Activated T-cell treated with anti-CD3 and anti-CD28 coated beads for 1 hour (primary cell): ENCODE measurements around the gene SASS6.
A peak's percentile ranks its signal among the peaks of the same experiment; 100 is the strongest.

Experiments used
- DNase-seq: peaks from one replicate; pipeline ENCODE4 v3.0.0-alpha.2; 2020; ENCODE audit warnings: low read depth

SASS6 gene, protein sequence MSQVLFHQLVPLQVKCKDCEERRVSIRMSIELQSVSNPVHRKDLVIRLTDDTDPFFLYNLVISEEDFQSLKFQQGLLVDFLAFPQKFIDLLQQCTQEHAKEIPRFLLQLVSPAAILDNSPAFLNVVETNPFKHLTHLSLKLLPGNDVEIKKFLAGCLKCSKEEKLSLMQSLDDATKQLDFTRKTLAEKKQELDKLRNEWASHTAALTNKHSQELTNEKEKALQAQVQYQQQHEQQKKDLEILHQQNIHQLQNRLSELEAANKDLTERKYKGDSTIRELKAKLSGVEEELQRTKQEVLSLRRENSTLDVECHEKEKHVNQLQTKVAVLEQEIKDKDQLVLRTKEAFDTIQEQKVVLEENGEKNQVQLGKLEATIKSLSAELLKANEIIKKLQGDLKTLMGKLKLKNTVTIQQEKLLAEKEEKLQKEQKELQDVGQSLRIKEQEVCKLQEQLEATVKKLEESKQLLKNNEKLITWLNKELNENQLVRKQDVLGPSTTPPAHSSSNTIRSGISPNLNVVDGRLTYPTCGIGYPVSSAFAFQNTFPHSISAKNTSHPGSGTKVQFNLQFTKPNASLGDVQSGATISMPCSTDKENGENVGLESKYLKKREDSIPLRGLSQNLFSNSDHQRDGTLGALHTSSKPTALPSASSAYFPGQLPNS

DNA sequence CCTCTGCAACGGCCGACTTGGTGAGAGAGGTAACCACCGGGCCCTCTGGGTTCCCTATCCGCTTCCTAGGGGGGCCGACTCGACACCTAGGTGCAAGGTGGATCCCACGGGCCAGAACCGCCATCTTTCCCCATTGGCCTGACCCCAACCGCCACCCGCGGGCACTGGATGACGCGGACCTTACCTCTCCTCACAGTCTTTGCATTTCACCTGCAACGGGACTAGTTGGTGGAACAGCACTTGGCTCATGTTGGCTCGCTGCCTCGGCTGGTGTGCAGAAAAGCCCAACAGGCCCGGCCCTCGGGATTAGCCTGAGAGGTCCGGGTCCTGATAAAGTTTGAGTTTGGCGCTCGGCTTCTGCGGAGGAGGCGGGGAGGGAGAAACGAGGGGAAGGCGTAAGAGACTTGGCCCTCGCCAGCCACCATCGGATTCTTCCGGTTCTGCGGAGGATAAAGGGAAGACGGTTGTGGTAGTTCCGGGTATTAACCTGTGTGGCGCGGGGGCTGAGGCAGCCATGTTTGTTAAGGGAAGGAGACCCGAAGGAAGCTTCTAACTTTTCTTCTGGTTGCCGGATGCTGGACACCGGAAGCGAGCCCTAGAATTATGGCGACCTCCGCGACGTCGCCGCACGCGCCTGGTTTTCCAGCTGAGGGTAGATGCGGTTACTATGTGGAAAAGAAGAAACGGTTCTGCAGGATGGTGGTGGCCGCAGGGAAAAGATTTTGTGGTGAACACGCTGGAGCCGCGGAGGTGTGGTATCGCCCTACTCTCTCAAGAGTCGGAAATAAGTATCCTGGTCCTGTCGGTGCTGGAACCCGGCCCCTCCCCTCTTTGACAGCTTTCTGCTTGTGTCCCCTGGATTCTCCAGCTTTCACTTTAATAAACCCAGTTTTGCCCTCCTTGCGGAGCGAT lies at the start of gene SASS6, which contains the start of gene TRMT13:
Gene SASS6, minus strand, starts transcription at position 365 of the 912 bp plus-strand sequence. Its CDS starts 116 bp downstream, at position 249.
Gene TRMT13, plus strand, starts transcription at position 598 of the 912 bp plus-strand sequence. Its CDS starts 6 bp downstream, at position 604.
- peak; percentile 89 for DNase-seq

DNA sequence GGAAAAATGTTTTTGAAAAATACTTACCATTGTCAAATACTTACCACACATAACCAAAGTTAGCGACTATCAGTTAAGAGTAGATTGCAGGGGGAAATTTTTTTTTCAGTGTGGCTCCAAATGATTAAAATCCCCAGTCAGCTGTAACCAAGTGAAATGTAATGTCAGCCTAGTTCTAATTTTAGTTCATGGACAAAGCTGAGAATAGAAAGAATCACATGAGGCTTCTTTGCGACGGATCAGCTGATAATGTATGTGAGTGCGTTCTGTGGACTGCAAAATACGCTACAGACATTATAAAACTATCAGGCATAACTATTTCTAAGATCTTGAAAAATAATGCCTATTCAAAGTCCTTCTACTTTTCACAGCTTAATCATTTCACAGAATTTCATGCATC lies 45.4 kb upstream of the SASS6 start, which contains the start of gene LRRC39:
Gene LRRC39, minus strand, starts transcription at position 166 of the 400 bp plus-strand sequence. CDS start 9,740 bp downstream, outside the sequence.
- DNase-seq: no peak

DNA sequence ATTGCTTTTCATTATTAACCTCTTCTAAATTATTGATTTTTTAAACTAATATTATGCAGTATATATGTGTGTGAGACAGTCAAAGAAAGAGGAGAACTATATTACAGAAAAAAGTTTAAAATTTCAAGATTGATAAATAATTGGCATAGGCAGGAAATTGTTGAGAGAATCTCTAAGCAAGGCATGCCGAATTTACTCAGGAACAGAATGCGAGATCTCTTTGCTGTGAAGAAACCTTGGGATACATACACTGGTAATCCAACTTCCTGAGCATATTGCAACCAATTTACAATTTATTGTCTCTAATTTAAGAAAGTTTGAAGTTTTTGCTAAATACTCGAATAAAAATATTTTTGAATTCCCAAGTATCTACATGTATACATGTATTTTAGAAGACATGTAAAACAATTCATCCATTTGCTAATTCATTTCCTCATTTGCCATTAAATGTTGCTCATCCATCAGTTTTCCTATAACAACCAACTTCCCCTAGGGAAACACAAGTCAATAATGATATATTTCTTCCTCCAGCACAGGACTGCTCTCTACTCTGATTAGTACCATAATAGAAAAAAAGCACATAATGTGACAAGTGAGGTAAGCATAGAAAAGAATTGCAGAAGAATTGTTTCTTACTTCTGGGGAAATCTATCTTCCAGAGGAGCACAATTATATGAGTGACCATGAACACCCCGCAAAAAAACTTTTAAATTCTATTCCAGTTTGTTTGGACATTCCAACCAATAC lies 44.7 kb upstream of the SASS6 start:
- no peak for DNase-seq

DNA sequence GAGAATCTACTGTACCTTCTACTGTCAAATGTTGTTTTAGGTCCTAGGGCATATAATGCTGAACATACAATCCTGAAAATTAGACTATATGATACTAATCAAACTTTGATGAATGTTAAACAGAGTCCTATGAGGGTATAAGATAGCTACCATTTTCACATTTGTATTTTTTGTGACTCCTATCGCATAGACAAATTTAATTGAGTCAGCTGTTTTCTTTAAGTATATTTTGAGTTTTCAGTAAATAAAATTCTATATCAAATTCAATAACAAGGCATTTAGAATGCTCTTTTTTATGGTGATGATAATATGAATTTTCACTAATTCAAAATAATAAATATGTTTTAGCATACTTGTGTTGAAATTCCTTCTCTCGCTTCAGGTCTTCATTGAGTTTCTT lies 35.3 kb upstream of the SASS6 start:
- no peak for DNase-seq

DNA sequence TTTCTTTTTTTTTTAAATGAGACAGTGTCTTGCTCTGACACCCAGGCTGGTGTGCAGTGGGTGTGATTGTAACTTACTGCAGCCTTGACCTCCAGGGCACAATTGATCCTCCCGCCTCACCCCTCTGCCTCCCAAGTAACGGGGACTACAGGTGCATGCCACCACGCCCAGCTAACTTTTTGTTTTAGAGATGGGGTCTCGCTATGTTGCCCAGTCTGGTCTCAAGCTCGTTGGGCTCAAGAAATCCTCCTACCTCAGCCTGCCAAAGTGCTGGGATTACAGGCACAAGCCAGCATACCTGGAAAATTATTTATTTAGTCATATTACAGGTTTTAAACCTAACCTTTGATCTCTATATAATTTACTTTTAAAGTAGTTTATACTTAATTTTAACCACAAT lies 32.0 kb upstream of the SASS6 start:
- DNase-seq: no peak

DNA sequence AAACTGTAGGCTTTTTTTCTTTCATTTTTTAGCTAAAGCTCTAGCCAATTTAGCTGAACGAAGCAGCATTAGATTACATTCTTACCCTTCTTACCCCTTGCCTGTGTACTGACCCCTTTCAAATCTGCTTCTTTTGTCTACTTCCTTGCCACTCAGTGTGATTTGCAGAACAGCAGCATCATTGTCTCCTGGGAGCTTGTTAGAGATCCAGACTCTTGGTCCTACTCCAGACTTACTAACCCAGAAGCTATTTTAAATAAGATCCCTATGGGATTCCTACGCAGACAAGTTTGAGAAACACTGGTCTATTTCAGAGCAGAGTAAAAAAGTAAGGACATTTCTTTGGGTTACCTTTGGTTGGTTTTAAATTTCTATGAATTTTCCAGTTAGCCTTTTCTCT lies 31.5 kb upstream of the SASS6 start:
- DNase-seq: no peak

DNA sequence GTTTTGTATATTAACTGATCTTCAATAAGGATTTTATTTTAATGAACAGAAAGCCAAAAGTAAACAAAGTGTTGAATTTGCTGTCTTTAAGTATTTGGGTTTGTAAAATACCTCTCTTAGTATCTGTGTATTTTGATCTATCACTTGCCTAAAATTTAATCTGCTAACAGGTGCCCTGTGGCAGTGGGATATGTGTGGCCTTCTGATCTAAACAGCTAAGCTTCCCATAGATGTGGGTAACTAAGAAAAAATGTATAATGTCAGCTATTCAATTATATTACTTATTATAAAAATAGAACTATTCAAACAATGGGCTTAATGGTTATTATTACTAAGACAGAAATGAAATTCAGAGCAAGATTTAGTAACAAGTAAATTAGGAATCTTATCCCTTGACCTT lies 30.2 kb upstream of the SASS6 start:
- DNase-seq: no peak

DNA sequence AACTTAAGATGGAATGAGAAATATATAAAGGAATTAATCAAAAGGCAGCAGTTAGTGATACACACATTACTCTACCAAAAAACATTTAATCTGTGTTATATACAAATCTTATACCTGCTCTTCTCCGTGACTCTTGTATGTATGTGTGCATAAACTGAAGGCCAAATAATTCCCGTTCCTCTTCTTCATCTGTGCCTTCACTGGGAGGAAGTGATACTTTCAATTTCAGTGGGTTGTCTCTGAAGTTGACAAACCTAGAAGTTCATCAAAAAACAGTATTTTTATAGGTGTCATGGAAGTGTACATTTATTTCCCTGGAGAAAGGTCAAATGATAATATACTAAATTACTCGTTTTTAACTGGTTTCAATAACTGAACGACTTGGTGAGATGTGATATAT lies 19.5 kb upstream of the SASS6 start:
- DNase-seq: no peak

DNA sequence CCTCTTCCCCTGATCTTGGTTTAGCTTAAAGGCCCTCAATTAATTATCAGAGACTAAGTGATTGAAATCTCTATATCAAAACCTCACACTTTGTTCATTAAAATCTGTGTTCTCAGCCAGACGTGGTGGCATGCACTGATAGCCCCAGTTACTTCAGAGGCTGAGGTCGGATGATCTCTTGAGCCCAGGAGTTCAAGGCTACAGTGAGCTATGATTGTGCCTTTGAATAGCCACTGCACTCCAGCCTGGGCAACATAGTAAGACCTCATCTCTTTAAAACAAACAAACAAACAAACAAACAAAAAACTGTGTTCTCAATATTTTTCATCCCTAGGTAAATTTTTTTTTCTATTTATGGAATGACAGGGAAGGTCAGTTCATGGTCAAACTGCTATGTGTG lies 18.9 kb upstream of the SASS6 start:
- no peak for DNase-seq

DNA sequence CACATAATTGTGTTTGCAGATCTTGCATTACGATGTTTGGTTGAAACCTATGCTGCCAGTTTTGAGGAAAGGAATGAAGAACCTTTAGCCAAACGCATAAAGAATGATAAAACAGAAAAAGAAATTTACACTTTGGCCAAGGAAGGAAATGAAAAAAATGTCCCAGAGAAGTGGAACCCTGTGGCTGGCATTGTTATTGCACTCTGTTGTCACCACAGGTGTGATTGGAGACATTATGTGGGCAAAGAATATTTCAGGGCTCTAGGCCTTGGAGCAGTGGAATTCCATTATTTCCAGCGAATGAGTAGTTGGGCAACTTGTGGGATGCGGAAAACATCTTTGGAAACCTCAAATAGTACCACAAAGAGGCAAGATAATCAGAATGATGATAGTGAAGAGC lies 15.1 kb upstream of the SASS6 start:
- no peak for DNase-seq

DNA sequence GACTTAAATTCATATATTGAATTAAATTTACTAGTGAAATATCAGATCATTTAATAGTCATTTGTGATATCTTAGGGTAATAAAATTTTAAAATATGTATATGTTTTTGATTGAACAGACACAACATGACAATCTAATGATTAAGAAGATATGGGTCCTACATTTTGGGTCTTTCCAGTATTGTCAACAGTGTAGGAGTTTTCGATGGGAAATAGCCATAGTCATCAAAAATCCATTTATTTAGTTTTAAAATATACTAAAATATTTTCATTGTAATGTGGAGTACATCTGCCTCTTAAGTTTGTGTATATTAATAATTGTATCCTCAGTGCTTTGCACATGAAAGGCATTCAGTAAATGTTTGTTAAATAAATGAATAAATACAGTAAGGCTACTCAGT lies 14.2 kb upstream of the SASS6 start:
- no peak for DNase-seq

DNA sequence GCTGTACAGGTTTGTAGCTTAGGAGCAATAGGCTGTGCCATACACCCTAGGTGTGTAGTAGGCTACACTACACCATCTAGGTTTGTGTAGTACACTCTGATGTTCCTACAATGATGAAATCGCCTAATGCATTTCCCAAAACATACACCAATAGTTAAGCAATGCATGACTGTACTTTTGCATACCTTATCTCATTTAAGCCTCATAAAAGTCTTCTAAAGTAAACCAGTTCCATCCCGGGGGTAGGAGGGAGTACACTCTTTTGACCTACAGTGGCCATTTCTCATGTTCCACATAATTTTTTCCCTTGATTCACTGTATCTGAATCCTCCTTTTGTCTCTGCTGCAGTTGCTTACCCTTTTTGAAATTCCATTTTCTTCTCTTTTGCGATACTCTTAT lies 12.4 kb upstream of the SASS6 start:
- DNase-seq: no peak

DNA sequence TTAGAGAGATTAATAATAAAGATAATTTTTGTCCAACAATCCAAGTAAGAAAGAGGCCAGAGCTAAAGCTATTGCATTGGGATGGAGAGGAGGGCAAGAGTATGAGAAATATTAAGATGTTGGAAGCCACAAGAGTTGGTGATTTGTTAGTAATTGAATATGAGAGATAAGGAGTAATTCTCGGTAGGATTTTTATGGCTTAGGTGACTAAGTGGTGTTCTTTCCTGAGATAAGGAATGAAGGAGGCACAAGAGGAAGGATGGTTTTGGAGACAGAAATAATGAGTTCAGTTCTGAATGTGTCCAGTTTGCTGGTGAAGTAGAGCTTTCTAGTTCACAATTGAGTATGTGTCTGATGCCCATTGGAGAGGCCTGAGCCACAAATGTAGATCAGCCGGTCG lies 9.6 kb upstream of the SASS6 start:
- DNase-seq: no peak

DNA sequence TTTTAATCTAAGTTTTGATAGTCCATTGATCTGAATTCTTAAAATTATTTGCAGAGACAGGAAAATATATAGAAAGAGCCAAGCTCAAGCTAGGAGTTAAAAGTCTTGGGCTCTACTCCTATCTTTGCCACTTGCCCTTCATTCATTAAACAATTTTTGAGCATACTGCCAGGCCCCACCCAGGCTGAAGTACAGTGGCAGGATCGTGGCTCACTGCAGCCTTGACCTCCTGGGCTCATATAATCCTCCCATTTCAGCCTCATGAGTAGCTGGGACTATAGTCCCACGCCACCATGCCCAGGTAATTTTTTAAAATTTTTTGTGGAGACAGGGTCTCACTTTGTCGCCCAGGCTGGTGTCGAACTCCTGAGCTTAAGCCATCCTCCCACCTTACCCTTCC lies 8.5 kb upstream of the SASS6 start:
- DNase-seq: no peak

DNA sequence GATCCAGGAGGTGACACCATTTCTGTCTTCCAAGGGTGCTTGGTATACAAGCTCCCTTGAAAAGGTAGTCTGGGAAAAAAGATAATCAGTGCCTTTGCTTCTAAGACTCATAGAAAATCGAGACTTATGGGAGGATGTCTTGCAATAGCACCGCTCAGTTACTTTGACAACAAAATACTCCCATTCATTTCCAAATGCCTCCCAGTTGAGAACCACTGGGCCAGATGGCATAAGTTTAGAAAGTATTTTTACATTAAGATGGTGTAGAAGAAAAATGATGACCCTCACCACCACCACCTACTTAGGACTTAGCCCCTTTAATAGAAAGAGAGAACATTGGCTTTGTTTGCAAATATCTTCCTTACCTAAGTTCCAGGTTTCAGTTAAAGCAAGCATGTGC lies 4.9 kb upstream of the SASS6 start:
- no peak for DNase-seq

DNA sequence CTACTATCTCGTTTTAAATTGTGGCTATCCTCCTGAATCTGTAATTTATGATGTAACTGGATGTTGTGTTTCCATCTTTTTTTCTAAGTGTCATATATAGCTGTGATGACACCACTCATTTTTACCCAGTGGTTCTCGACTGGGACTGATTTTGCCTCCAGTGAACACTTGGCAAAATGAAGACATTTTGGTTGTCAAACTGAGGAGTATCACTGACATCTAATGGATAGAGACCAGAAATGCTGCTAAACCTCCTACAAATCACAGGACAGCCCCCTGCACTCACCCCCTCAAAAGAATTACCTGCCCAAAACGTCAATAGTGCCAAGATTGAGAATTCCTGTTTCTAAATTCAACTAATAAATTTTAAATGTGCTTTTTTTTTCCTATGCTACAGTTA lies 2.1 kb upstream of the SASS6 start:
- DNase-seq: no peak

DNA sequence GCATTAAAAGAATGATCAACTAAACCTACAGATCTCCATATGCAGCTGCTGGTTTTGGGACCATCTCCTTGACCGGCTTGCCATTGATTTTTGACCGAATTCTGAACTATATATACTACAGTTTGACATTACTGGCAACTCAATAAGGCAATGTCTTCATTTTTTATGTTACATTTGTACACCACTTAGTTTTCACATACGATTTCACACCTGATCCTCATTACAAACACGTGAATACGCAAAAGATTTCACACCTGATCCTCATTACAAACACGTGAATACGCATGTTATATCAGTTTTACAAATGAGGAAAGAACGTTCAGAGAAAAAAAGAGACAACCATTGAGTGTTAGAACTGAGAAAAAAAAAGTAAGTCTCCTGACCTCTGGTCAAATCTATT lies 1.1 kb downstream of the SASS6 start:
- no peak for DNase-seq

DNA sequence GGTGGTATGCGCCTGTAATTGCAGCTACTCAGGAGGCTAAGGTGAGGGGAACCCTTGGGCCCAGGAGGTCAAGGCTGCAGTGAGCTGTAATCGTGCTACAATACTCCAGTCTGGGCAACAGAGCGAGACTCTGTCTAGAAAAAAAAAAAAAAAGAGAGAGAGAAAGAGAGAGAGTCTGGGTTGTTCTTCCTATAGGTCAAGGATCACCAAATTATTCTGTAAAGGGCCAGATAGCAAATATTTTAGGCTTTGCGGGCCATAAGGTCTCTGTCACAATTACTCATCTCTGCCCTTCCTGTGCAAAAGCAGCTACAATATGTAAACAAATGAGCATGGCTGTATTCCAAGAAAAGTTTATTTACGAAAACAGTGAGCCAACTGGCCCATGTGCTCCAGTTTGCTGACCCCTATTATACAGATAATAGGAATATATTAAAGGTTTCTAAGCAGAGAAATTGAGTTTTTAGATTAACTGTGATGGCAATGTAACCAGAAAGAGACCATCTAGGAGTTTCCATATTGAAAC lies 2.1 kb downstream of the SASS6 start:
- no peak for DNase-seq

DNA sequence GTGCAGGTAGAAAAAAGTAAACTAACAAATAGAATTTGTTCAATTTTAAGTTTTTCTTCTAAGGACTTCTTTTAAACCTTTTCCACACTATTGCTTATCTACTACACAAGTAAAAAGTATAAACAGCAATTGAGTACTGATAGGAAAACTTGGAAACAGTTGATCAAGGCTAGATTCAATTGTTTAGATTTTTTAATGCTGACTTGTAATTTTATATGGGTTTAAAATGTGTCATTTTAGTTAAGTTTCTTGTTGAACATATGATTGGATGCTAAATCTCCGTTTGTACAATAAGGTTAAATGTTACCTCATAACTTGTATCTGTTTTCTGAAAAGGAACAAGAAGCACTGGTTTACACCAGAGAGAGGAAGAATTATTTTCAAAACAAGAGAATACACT lies 5.5 kb downstream of the SASS6 start:
- DNase-seq: no peak

DNA sequence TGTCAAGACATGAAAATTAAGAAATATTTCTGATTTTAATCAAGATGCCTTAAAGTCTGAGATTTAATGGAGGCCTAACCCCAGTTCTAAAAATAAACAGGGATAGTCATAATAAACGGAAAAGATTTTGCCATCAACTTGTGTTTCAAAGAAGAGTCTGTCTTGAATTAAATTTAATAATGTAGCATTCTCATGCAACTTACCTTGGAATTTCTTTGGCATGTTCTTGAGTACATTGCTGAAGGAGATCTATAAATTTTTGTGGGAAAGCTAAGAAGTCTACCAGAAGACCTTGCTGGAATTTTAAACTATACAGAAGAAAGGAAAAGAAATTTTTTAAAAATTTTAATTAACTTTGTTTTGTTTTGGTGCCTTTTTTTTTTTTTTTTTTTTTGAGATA lies 10.6 kb downstream of the SASS6 start:
- no peak for DNase-seq

DNA sequence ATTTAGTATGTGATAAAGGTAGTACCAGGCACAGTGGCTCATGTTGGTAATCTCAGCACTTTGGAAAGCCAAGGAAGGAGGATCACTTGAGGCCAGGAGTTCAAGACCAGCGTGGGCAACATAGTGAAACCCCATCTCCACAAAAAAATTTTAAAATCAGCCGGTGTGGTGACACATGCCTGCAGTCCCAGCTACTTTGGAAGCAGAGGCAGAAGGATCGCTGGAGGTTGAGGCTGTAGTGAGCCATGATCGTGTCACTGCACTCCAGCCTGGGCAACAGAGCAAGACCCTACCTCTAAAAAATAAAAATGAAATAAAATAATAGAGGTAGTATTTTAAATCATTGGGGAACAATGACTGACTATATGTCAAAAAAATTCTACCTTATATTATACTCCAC lies 17.2 kb downstream of the SASS6 start:
- no peak for DNase-seq
